Measurements from ENCODE around the gene NR5A2.

DNA sequence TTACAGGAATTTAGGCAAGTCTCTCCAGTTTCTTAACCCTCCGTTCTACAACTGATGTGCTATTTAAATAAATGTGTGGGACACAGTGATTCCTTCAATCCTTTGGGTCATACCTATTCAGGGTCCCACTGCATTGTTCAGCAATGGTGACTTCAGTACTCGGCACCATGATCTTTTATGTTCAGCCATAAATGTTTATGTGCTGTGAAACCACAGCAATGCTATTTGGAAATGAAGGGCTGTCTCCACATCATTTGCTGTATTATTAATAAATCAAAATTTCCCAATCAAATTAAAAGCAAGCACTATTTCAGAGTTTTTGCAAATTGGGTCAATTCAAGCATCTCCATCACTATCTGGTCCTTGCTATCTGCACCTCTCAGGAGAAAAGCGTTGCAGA, 84.8 kb downstream of the NR5A2 start:
- TF ChIP-seq POLR2A (IDR thresholded peaks at IDR 0.05) (no peak), EP300 (IDR thresholded peaks at IDR 0.05) (no peak)
- TF ChIP-seq, protein P1, sequence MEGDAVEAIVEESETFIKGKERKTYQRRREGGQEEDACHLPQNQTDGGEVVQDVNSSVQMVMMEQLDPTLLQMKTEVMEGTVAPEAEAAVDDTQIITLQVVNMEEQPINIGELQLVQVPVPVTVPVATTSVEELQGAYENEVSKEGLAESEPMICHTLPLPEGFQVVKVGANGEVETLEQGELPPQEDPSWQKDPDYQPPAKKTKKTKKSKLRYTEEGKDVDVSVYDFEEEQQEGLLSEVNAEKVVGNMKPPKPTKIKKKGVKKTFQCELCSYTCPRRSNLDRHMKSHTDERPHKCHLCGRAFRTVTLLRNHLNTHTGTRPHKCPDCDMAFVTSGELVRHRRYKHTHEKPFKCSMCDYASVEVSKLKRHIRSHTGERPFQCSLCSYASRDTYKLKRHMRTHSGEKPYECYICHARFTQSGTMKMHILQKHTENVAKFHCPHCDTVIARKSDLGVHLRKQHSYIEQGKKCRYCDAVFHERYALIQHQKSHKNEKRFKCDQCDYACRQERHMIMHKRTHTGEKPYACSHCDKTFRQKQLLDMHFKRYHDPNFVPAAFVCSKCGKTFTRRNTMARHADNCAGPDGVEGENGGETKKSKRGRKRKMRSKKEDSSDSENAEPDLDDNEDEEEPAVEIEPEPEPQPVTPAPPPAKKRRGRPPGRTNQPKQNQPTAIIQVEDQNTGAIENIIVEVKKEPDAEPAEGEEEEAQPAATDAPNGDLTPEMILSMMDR (IDR thresholded peaks at IDR 0.05): no peak
